WTC11 (cell line): Measurements from ENCODE around the gene LYPD6B. TPM values are rescaled to one million over a fixed set of nuclear protein-coding genes. Genes with fewer than 3 reads are reported as not detected.

Experiments used
- ATAC-seq: fragments of 200-7000 bp; cut with Tn5 transposase; 2 replicates; pipeline ENCODE4 v1.10.0; 2021; ENCODE audit warnings: mild to moderate bottlenecking, moderate library complexity
- CTCF ChIA-PET: fragments of 300-600 bp; sonication (Branson Sonifier 250); formaldehyde crosslinking; loops from one replicate; lab custom pipeline; 2021; ENCODE audit warnings: antibody characterized with exemption; lab: Charles Lee
- POLR2A ChIA-PET: fragments of 350-600 bp; sonication (Branson Sonifier 250); formaldehyde crosslinking; loops from one replicate; lab custom pipeline; 2021; ENCODE audit warnings: antibody characterized with exemption; lab: Charles Lee
- DNase-seq: peaks from one replicate; pipeline ENCODE4 v3.0.0; 2021; ENCODE audit warnings: low spot score
- H3K27ac Mint-ChIP-seq: 2 replicates; pipeline ENCODE4 v1.8.0; 2021; ENCODE audit warnings: mixed read lengths
- H3K27me3 Mint-ChIP-seq: 2 replicates; pipeline ENCODE4 v1.8.0; 2021; ENCODE audit warnings: low read depth, mild to moderate bottlenecking, moderate library complexity, mixed read lengths
- H3K36me3 Mint-ChIP-seq: 2 replicates; pipeline ENCODE4 v1.8.0; 2021; ENCODE audit warnings: mixed read lengths
- H3K4me1 Mint-ChIP-seq: 2 replicates; pipeline ENCODE4 v1.8.0; 2022; ENCODE audit warnings: mixed read lengths
- H3K4me3 Mint-ChIP-seq: 2 replicates; pipeline ENCODE4 v1.8.0; 2021; ENCODE audit warnings: mild to moderate bottlenecking, moderate library complexity, mixed read lengths
- H3K9me3 Mint-ChIP-seq: 2 replicates; pipeline ENCODE4 v1.8.0; 2021; ENCODE audit warnings: mixed read lengths
- ATF3 ChIP-seq: sonication (generic); formaldehyde crosslinking; conservative IDR thresholded peaks from 2 replicates; pipeline ENCODE4 v1.8.1; 2022; ENCODE audit warnings: mild to moderate bottlenecking, missing genetic modification reagents
- CTCF ChIP-seq: fragments of 200-600 bp; IDR thresholded peaks from 2 replicates; pipeline ENCODE4 v1.8.0; 2022; ENCODE audit warnings: antibody characterized with exemption
- GABPB1 ChIP-seq: sonication (generic); formaldehyde crosslinking; IDR thresholded peaks from 2 replicates; pipeline ENCODE4 v1.8.1; 2023; ENCODE audit warnings: mild to moderate bottlenecking, missing genetic modification reagents
- KAT7 ChIP-seq: sonication (generic); formaldehyde crosslinking; IDR thresholded peaks from 2 replicates; pipeline ENCODE4 v1.8.1; 2023; ENCODE audit warnings: missing genetic modification reagents, mild to moderate bottlenecking, borderline replicate concordance
- NFYB ChIP-seq: sonication (generic); formaldehyde crosslinking; conservative IDR thresholded peaks from 2 replicates; pipeline ENCODE4 v1.8.0; 2022; ENCODE audit warnings: low read depth, missing genetic modification reagents
- OVOL2 ChIP-seq: fragments of 250-450 bp; sonication (Bioruptor Pico); IDR thresholded peaks from 2 replicates; pipeline ENCODE4 v1.9.0; 2021; ENCODE audit warnings: mild to moderate bottlenecking, borderline replicate concordance
- PRDM15 ChIP-seq: sonication (generic); formaldehyde crosslinking; IDR thresholded peaks from 2 replicates; pipeline ENCODE4 v1.8.0; 2022; ENCODE audit warnings: missing genetic modification reagents
- RELA ChIP-seq: sonication (generic); formaldehyde crosslinking; IDR thresholded peaks from 2 replicates; pipeline ENCODE4 v1.8.1; 2022; ENCODE audit warnings: missing genetic modification reagents, mild to moderate bottlenecking, borderline replicate concordance
- ZNF138 ChIP-seq: sonication (generic); formaldehyde crosslinking; conservative IDR thresholded peaks from 2 replicates; pipeline ENCODE4 v1.8.1; 2022; ENCODE audit warnings: mild to moderate bottlenecking, moderate library complexity, missing genetic modification reagents
- ZNF232 ChIP-seq: sonication (generic); formaldehyde crosslinking; IDR thresholded peaks from 2 replicates; pipeline ENCODE4 v1.8.0; 2022; ENCODE audit warnings: mild to moderate bottlenecking, missing genetic modification reagents
- total RNA-seq: library from RNA; stranded (reverse); gene quantifications from 3 replicates; pipeline ENCODE4 v1.2.3, GENCODE V29; 2021
- TF ChIP-seq, protein P1 (sequence below): sonication (generic); formaldehyde crosslinking; IDR thresholded peaks from 2 replicates; pipeline ENCODE4 v1.8.1; 2023; ENCODE audit warnings: mild to moderate bottlenecking, moderate library complexity, missing genetic modification reagents
- TF ChIP-seq, protein P2 (sequence below): fragments of 250-450 bp; sonication (Bioruptor Pico); conservative IDR thresholded peaks from 2 replicates; pipeline ENCODE4 v1.9.0; 2021; ENCODE audit warnings: mild to moderate bottlenecking
- TF ChIP-seq, protein P3 (sequence below): fragments of 250-450 bp; sonication (Bioruptor Pico); IDR thresholded peaks from 2 replicates; pipeline ENCODE4 v1.9.0; 2021; ENCODE audit warnings: mild to moderate bottlenecking, borderline replicate concordance

LYPD6B gene
- total RNA-seq, 1 experiment from 2014 or later, result 1.6 TPM

DNA sequence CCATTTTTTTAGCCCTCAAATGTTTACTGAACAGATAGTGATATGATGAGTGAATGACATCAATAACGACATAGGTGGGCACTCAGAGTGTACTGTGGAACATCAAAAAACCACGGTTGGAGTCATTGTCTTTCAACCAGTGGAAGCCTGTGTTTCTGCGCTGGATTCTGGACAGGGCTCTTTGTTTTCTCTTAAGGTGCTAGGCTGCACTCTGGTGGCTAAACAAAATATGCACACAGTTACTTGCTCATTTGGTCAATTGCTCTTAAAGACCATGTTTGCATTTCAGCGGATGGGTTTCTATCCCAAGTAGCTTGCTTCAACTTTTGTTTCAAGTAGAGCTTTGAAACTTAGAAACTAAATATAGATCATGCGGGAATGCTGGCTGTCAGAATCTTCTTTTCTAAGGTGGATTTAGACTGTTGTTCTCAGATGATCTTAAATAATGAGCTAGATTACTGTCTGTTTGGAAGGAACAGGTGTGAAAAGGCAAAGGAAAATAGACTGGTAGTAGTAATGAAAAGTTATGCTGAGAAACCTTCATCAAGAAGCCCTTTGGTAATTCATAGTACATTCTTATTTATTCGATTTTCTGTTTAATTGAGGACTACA lies 48.5 kb upstream of the LYPD6B start (continued):
- no peak for TF ChIP-seq CTCF
- no peak for TF ChIP-seq KAT7
- no peak for TF ChIP-seq RELA
- no peak for TF ChIP-seq GABPB1

- TF ChIP-seq NFYB (no peak), ZNF232 (CRISPR knock-in tag) (no peak), OVOL2 (CRISPR knock-in tag) (no peak), ZNF138 (CRISPR knock-in tag) (no peak)
- TF ChIP-seq, protein P1, sequence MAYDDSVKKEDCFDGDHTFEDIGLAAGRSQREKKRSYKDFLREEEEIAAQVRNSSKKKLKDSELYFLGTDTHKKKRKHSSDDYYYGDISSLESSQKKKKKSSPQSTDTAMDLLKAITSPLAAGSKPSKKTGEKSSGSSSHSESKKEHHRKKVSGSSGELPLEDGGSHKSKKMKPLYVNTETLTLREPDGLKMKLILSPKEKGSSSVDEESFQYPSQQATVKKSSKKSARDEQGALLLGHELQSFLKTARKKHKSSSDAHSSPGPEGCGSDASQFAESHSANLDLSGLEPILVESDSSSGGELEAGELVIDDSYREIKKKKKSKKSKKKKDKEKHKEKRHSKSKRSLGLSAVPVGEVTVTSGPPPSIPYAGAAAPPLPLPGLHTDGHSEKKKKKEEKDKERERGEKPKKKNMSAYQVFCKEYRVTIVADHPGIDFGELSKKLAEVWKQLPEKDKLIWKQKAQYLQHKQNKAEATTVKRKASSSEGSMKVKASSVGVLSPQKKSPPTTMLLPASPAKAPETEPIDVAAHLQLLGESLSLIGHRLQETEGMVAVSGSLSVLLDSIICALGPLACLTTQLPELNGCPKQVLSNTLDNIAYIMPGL (CRISPR knock-in tag), result no peak
- TF ChIP-seq, protein P2, sequence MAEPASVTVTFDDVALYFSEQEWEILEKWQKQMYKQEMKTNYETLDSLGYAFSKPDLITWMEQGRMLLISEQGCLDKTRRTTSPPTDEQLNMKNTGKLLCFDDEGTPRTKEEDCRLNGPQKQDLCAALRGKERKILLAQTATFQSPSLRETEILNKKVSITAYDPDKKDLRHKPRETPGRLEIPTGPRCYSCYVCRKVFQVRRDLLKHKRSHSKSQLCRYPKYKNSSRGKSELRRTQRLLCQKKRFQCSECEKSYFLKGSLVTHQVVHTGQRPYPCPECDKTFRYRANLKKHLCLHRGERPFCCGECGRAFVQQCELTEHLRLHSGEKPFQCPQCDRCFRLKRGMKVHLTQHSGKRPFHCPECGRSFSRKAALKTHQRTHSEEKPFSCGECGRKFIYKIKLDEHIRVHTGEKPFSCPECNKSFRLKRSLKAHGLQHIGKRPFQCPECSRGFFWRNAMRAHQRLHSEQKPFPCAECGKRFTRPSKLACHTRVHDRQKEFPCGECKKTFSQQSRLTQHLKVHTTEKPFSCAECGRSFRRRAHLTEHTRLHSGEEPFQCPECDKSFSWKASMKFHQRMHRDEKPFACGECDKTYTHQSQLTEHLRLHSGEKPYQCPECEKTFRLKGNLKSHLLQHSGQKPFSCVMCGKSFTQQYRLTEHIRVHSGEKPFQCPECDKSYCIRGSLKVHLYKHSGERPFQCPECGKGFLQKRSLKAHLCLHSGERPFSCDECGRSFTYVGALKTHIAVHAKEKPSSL, result no peak
- CTCF ChIA-PET, result interaction anchor here (0.9 to 1.5 kb wide), 2 partner anchors 26 to 130 kb away, joined by 3 read pairs; no protein-coding TSS in a partner anchor
- Mint-ChIP-seq H3K27ac (no peak overlapping the region), H3K4me1 (peaks cover 5% of the 10 kb centered on the region; the same call in 1 of the 2 replicates), H3K4me3 (no peak overlapping the region), H3K36me3 (peaks cover 55% of the 10 kb centered on the region), H3K27me3 (no peaks in the 10 kb centered on the region), H3K9me3 (no peaks in the 10 kb centered on the region)
- ATAC-seq, result no peak
- DNase-seq, result no peak
- POLR2A ChIA-PET, result interaction anchor here (0.6 kb wide), 1 partner anchor 561 kb away, joined by 5 read pairs; no protein-coding TSS in a partner anchor
Observed at GRCh38 chr2:148990968-148991367, 47.5 kb upstream of the LYPD6B start.

- TF ChIP-seq PRDM15, result no peak
- TF ChIP-seq, protein P3, sequence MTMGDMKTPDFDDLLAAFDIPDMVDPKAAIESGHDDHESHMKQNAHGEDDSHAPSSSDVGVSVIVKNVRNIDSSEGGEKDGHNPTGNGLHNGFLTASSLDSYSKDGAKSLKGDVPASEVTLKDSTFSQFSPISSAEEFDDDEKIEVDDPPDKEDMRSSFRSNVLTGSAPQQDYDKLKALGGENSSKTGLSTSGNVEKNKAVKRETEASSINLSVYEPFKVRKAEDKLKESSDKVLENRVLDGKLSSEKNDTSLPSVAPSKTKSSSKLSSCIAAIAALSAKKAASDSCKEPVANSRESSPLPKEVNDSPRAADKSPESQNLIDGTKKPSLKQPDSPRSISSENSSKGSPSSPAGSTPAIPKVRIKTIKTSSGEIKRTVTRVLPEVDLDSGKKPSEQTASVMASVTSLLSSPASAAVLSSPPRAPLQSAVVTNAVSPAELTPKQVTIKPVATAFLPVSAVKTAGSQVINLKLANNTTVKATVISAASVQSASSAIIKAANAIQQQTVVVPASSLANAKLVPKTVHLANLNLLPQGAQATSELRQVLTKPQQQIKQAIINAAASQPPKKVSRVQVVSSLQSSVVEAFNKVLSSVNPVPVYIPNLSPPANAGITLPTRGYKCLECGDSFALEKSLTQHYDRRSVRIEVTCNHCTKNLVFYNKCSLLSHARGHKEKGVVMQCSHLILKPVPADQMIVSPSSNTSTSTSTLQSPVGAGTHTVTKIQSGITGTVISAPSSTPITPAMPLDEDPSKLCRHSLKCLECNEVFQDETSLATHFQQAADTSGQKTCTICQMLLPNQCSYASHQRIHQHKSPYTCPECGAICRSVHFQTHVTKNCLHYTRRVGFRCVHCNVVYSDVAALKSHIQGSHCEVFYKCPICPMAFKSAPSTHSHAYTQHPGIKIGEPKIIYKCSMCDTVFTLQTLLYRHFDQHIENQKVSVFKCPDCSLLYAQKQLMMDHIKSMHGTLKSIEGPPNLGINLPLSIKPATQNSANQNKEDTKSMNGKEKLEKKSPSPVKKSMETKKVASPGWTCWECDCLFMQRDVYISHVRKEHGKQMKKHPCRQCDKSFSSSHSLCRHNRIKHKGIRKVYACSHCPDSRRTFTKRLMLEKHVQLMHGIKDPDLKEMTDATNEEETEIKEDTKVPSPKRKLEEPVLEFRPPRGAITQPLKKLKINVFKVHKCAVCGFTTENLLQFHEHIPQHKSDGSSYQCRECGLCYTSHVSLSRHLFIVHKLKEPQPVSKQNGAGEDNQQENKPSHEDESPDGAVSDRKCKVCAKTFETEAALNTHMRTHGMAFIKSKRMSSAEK (CRISPR knock-in tag), result no peak
- no peak for TF ChIP-seq ATF3
- Mint-ChIP-seq H3K27me3 (no peaks in the 10 kb centered on the region), H3K4me1 (peaks cover 8% of the 10 kb centered on the region; the same call in 1 of the 2 replicates), H3K9me3 (no peaks in the 10 kb centered on the region), H3K36me3 (peaks cover 53% of the 10 kb centered on the region), H3K27ac (no peak overlapping the region), H3K4me3 (no peak overlapping the region)
- no peak for DNase-seq
- ChIA-PET CTCF (no interaction called here), POLR2A (no interaction called here)
- ATAC-seq, result no peak
Observed at GRCh38 chr2:148992448-148992847, 46.1 kb upstream of the LYPD6B start.
